ENCODE results near the gene ZNF772. TPM values are rescaled to one million over a fixed set of nuclear protein-coding genes. Genes with fewer than 3 reads are reported as not detected.
"Not testable (repeated sequence)": the region's sequence is repeated elsewhere in the genome, so short reads cannot be mapped to it uniquely, and the experiment has no call there.

ZNF772 gene
- total RNA-seq, 1 experiment from 2014 or later: 11.4 TPM

DNA sequence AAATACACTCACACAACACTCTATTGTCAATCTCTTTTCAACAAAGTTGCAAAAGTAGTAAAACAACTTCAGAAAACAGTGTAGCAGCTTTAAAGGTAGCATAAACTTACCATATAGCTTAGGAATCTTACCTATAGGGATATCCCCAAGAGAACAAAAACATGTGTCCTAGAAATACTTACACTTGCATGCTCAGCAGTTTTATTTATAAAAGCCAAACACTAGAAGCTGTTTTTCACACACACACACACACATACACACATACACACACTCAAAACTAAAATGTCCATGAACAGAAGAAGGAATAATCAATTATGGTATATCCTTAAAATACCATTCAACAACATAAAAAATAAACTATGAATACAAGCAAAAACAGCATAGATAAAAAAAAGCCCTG, 34.1 kb upstream of the ZNF772 start:
- BruUV-seq (replicated peaks): no TSS peak
- H3K9me3 Mint-ChIP-seq (ENCODE audit: low read depth, unreplicated experiment): peaks cover 21% of the 10 kb centered on the region
- DNase-seq: no peak
- H3K4me3 Mint-ChIP-seq (ENCODE audit: low read depth, unreplicated experiment): no peak overlapping the region
- TF ChIP-seq, protein P1, sequence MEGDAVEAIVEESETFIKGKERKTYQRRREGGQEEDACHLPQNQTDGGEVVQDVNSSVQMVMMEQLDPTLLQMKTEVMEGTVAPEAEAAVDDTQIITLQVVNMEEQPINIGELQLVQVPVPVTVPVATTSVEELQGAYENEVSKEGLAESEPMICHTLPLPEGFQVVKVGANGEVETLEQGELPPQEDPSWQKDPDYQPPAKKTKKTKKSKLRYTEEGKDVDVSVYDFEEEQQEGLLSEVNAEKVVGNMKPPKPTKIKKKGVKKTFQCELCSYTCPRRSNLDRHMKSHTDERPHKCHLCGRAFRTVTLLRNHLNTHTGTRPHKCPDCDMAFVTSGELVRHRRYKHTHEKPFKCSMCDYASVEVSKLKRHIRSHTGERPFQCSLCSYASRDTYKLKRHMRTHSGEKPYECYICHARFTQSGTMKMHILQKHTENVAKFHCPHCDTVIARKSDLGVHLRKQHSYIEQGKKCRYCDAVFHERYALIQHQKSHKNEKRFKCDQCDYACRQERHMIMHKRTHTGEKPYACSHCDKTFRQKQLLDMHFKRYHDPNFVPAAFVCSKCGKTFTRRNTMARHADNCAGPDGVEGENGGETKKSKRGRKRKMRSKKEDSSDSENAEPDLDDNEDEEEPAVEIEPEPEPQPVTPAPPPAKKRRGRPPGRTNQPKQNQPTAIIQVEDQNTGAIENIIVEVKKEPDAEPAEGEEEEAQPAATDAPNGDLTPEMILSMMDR (IDR thresholded peaks at IDR 0.05; ENCODE audit: unreplicated experiment): no peak
- no peak overlapping the region for H3K27ac Mint-ChIP-seq (ENCODE audit: unreplicated experiment)
- intact Hi-C loops (cut with micrococcal nuclease; ENCODE audit: unreplicated experiment): no loop called here
- peaks cover 23% of the 10 kb centered on the region for H3K36me3 Mint-ChIP-seq (ENCODE audit: insufficient read depth, unreplicated experiment)
- no peaks in the 10 kb centered on the region for H3K27me3 Mint-ChIP-seq (ENCODE audit: unreplicated experiment)
- CTCF ChIA-PET: no interaction called here
- no peaks in the 10 kb centered on the region for H3K4me1 Mint-ChIP-seq (ENCODE audit: low read depth, unreplicated experiment)

DNA sequence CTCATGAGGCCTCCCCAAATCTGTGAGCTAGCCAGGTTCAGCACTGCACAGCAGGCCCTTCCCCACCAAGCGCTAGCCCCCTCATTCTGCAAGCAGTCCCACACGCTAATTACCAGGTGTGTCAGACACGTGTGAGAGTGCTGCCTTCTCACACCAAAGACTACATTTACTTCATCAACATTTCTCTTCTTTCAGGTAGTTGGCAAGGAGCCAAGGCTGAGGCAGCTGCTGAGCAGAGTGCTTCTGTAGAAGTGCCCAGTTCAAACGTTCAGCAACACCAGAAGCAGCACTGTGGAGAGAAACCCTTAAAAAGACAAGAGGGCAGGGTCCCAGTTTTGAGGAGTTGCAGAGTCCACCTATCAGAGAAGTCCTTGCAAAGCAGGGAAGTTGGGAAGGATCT, 28.8 kb upstream of the ZNF772 start:
- BruUV-seq (replicated peaks): no TSS peak
- DNase-seq: no peak
- intact Hi-C loops (cut with micrococcal nuclease; ENCODE audit: unreplicated experiment): no loop called here
- peaks cover 30% of the 10 kb centered on the region for H3K9me3 Mint-ChIP-seq (ENCODE audit: low read depth, unreplicated experiment)
- TF ChIP-seq, protein P1 (IDR thresholded peaks at IDR 0.05; ENCODE audit: unreplicated experiment): no peak
- no peaks in the 10 kb centered on the region for H3K27me3 Mint-ChIP-seq (ENCODE audit: unreplicated experiment)
- no peaks in the 10 kb centered on the region for H3K4me1 Mint-ChIP-seq (ENCODE audit: low read depth, unreplicated experiment)
- H3K27ac Mint-ChIP-seq (ENCODE audit: unreplicated experiment): peak overlapping the region; percentile 17
- H3K36me3 Mint-ChIP-seq (ENCODE audit: insufficient read depth, unreplicated experiment): peaks cover 52% of the 10 kb centered on the region
- H3K4me3 Mint-ChIP-seq (ENCODE audit: low read depth, unreplicated experiment): no peak overlapping the region
- CTCF ChIA-PET: no interaction called here

DNA sequence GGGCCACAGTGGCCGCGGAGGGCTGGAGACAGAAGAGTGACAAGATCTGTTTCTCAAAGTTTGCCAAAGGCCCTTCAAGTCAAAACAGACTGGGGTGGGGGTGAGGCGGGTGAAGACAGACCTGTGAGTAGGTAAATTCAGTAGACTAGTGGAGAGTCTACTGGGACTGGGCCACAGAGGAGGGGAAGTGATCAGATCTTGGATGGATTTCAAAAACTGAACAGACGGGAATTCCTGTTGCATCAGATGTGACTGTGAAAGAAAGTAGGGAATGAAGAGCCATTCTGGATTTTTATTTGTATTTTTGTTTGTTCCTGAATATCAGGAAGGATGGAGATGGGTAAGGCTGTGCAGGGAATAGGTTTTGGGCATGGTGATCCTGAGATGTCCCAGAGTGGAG, 23.0 kb upstream of the ZNF772 start:
- Mint-ChIP-seq H3K4me3 (ENCODE audit: low read depth, unreplicated experiment) (peak overlapping the region; percentile 58), H3K27ac (ENCODE audit: unreplicated experiment) (peak overlapping the region; percentile 50), H3K9me3 (ENCODE audit: low read depth, unreplicated experiment) (peaks cover 29% of the 10 kb centered on the region), H3K4me1 (ENCODE audit: low read depth, unreplicated experiment) (peaks cover 18% of the 10 kb centered on the region), H3K36me3 (ENCODE audit: insufficient read depth, unreplicated experiment) (peaks cover 27% of the 10 kb centered on the region)
- BruUV-seq (replicated peaks); CTCF ChIA-PET; intact Hi-C loops (cut with micrococcal nuclease; ENCODE audit: unreplicated experiment); H3K27me3 Mint-ChIP-seq (ENCODE audit: unreplicated experiment); DNase-seq: not testable (repeated sequence)

DNA sequence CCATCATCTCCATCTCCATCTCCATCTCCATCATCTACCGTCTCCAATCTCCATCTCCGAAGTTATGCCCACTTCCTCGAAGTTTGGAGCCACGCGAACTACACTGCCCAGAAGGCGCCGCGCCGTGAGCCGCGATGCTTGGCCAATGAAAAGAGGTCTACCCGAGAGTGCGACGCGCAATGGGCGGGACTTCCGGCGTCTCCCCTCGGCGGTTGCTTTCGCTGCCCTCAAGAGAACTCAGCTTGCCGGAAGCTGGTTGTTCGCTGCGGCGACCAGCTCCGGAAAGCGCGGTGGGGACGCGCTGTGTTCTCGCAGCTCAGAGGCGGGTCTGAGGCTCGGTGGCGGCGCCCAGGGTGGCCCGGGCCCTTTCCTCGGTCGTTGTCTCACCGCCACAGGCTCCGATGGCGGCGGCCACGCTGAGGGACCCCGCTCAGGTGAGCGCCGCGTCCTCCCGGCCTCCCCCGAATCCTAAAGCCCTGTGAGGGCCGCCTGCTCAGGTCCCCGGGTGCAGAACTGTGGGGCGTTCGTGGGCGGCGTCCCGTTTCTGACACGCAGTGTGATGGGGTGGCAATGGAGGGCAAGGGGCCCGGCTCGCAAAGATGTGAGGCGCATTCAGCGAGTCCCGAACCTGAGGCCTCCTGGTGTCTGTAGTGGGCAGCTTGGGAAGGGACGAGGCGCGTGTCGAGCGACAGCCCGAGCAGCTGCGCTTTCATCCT, 22.5 kb upstream of the ZNF772 start, which contains the start of gene ZNF773:
TSS of gene ZNF773 (plus strand) at position 259 of the 716 bp plus-strand sequence. CDS start at position 402, 143 bp downstream.
- H3K27me3 Mint-ChIP-seq (ENCODE audit: unreplicated experiment); BruUV-seq (replicated peaks); intact Hi-C loops (cut with micrococcal nuclease; ENCODE audit: unreplicated experiment); CTCF ChIA-PET: not testable (repeated sequence)
- DNase-seq: peak; percentile 97
- Mint-ChIP-seq H3K36me3 (ENCODE audit: insufficient read depth, unreplicated experiment) (peaks cover 26% of the 10 kb centered on the region), H3K4me1 (ENCODE audit: low read depth, unreplicated experiment) (peaks cover 18% of the 10 kb centered on the region), H3K9me3 (ENCODE audit: low read depth, unreplicated experiment) (peaks cover 27% of the 10 kb centered on the region), H3K27ac (ENCODE audit: unreplicated experiment) (peak within 1 kb of the TSS; percentile 50), H3K4me3 (ENCODE audit: low read depth, unreplicated experiment) (peak within 1 kb of the TSS; percentile 58)

DNA sequence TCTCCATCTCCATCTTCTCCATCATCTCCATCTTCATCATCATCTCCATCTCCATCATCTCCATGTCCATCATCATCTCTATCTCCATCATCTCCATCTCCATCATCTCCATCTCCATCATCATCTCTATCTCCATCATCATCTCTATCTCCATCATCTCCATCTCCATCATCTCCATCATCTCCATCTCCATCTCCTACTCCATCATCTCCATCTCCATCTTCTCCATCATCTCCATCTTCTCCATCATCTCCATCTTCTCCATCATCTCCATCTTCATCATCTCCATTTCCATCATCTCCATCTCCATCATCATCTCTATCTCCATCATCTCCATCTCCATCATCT, 21.9 kb upstream of the ZNF772 start:
- BruUV-seq (replicated peaks); H3K27me3 Mint-ChIP-seq (ENCODE audit: unreplicated experiment); CTCF ChIA-PET; DNase-seq; intact Hi-C loops (cut with micrococcal nuclease; ENCODE audit: unreplicated experiment): not testable (repeated sequence)
- H3K4me1 Mint-ChIP-seq (ENCODE audit: low read depth, unreplicated experiment): peaks cover 18% of the 10 kb centered on the region
- H3K27ac Mint-ChIP-seq (ENCODE audit: unreplicated experiment): peak overlapping the region; percentile 17
- H3K36me3 Mint-ChIP-seq (ENCODE audit: insufficient read depth, unreplicated experiment): peaks cover 31% of the 10 kb centered on the region
- peaks cover 27% of the 10 kb centered on the region for H3K9me3 Mint-ChIP-seq (ENCODE audit: low read depth, unreplicated experiment)
- peak overlapping the region; percentile 58 for H3K4me3 Mint-ChIP-seq (ENCODE audit: low read depth, unreplicated experiment)

DNA sequence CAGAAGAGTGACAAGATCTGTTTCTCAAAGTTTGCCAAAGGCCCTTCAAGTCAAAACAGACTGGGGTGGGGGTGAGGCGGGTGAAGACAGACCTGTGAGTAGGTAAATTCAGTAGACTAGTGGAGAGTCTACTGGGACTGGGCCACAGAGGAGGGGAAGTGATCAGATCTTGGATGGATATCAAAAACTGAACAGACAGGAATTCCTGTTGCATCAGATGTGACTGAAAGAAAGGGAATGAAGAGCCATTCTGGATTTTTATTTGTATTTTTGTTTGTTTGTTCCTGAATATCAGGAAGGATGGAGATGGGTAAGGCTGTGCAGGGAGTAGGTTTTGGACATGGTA, 10.9 kb upstream of the ZNF772 start:
- DNase-seq; CTCF ChIA-PET; H3K27me3 Mint-ChIP-seq (ENCODE audit: unreplicated experiment); intact Hi-C loops (cut with micrococcal nuclease; ENCODE audit: unreplicated experiment); H3K4me1 Mint-ChIP-seq (ENCODE audit: low read depth, unreplicated experiment): not testable (repeated sequence)
- Mint-ChIP-seq H3K36me3 (ENCODE audit: insufficient read depth, unreplicated experiment) (peaks cover 31% of the 10 kb centered on the region), H3K9me3 (ENCODE audit: low read depth, unreplicated experiment) (peaks cover 23% of the 10 kb centered on the region), H3K4me3 (ENCODE audit: low read depth, unreplicated experiment) (peak overlapping the region; percentile 68), H3K27ac (ENCODE audit: unreplicated experiment) (peak overlapping the region; percentile 27)
- BruUV-seq (replicated peaks): TSS peak; percentile 25

DNA sequence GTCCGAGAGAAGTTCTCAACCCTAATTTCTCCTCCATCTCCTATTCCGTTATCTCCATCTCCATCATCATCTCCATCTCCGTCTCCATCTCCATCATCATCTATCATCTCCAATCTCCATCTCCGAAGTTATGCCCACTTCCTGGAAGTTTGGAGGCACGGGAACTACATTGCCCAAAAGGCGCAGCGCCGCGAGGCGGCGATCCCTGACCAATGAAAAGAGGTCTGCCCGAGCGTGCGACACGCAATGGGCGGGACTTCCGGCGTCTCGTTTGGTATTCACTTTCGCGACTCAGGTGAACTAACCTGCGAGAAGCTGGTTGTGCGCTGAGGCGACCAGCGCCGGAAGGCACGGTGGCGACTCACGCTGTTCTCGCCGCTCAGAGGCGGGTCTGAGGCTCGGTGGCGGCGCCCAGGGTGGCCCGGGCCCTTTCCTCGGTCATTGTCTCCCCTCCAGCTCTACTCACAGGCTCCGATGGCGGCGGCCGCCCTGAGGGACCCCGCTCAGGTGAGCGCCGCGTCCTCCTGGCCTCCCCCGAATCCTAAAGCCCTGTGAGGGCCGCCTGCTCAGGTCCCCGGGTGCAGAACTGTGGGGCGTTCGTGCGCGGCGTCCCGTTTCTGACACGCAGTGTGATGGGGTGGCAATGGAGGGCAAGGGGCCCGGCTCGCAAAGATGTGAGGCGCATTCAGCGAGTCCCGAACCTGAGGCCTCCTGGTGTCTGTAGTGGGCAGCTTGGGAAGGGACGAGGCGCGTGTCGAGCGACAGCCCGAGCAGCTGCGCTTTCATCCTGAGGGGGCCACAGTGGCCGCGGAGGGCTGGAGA, 10.3 kb upstream of the ZNF772 start, which contains the start of gene ZNF419:
TSS of gene ZNF419 (plus strand) at position 274 of the 822 bp plus-strand sequence. CDS start at position 475, 201 bp downstream.
- H3K27me3 Mint-ChIP-seq (ENCODE audit: unreplicated experiment); BruUV-seq (replicated peaks); H3K4me1 Mint-ChIP-seq (ENCODE audit: low read depth, unreplicated experiment); intact Hi-C loops (cut with micrococcal nuclease; ENCODE audit: unreplicated experiment): not testable (repeated sequence)
- peaks cover 19% of the 10 kb centered on the region for H3K9me3 Mint-ChIP-seq (ENCODE audit: low read depth, unreplicated experiment)
- CTCF ChIA-PET: interaction anchor here (0.7 kb wide), 1 partner anchor 194 kb away, joined by 3 read pairs; the partner anchor contains the start of gene ZNF551
- peaks cover 28% of the 10 kb centered on the region for H3K36me3 Mint-ChIP-seq (ENCODE audit: insufficient read depth, unreplicated experiment)
- peak within 1 kb of the TSS; percentile 37 for H3K27ac Mint-ChIP-seq (ENCODE audit: unreplicated experiment)
- DNase-seq: peak; percentile 97
- H3K4me3 Mint-ChIP-seq (ENCODE audit: low read depth, unreplicated experiment): peak within 1 kb of the TSS; percentile 68
